HG03064 (cell line): ENCODE results near the gene KLF1.
"Not testable (repeated sequence)": the region's sequence is repeated elsewhere in the genome, so short reads cannot be mapped to it uniquely, and the experiment has no call there.

Experiments
- ATAC-seq: cut with Tn5 transposase; IDR thresholded peaks from one replicate; pipeline ENCODE4 v1.9.1; 2021; ENCODE audit warnings: low read depth; ENCODE audit not compliant: unreplicated experiment

KLF1 gene

GRCh38 chr19:12868540-12869112 is 18.4 kb downstream of the KLF1 start:
- ATAC-seq: no peak

- ATAC-seq: no peak
Measured at GRCh38 chr19:12867120-12868099, 19.6 kb downstream of the KLF1 start.

GRCh38 chr19:12866416-12867119 is 20.4 kb downstream of the KLF1 start:
- ATAC-seq: no peak

GRCh38 chr19:12865746-12866415 is 21.1 kb downstream of the KLF1 start:
- ATAC-seq: no peak

GRCh38 chr19:12864721-12865715 is 22.0 kb downstream of the KLF1 start:
- no peak for ATAC-seq

GRCh38 chr19:12864143-12864542 is 22.9 kb downstream of the KLF1 start:
- no peak for ATAC-seq

GRCh38 chr19:12859546-12859945 is 27.5 kb downstream of the KLF1 start:
- ATAC-seq: no peak

GRCh38 chr19:12858041-12858928 is 28.7 kb downstream of the KLF1 start:
- ATAC-seq: no peak

- ATAC-seq: no peak
Measured at GRCh38 chr19:12856653-12857052, 30.3 kb downstream of the KLF1 start.

GRCh38 chr19:12847159-12848139 is 39.6 kb downstream of the KLF1 start:
- ATAC-seq: no peak

GRCh38 chr19:12846613-12847012 is 40.4 kb downstream of the KLF1 start:
- not testable (repeated sequence) for ATAC-seq

- ATAC-seq: no peak
Measured at GRCh38 chr19:12843999-12844732, 42.8 kb downstream of the KLF1 start.

- ATAC-seq: no peak
Measured at GRCh38 chr19:12843328-12843727, 43.7 kb downstream of the KLF1 start.

- no peak for ATAC-seq
Measured at GRCh38 chr19:12842511-12842910, 44.5 kb downstream of the KLF1 start.

GRCh38 chr19:12841094-12841493 is 45.9 kb downstream of the KLF1 start:
- ATAC-seq: no peak
